IMR-90 (cell line): Measurements from ENCODE around the gene DDX24. TPM values are rescaled to one million over a fixed set of nuclear protein-coding genes. Genes with fewer than 3 reads are reported as not detected.

ENCODE experiments used
- ATAC-seq: fragments of 200-7000 bp; cut with Tn5 transposase; 2 replicates; pipeline ENCODE4 v1.9.1; 2020; ENCODE audit warnings: low read depth, mild to moderate bottlenecking, moderate library complexity
- BruUV-seq: library from RNA; stranded (reverse); fragments of 400-500 nt; replicated peaks from 2 replicates; lab custom pipeline; 2021; lab: Mats Ljungman, UMichigan
- CTCF ChIA-PET: fragments of 300-600 bp; formaldehyde crosslinking; extraction: SDS; loops from one replicate; lab custom pipeline; 2021; ENCODE audit warnings: antibody characterized with exemption; lab: Yijun Ruan, JAX
- POLR2A ChIA-PET: fragments of 300-600 bp; sonication (Branson Sonifier 250); formaldehyde crosslinking; loops from one replicate; lab custom pipeline; 2022; ENCODE audit warnings: antibody characterized with exemption; ENCODE audit not compliant: unreplicated experiment; lab: Charles Lee
- DNase-seq: peaks from one replicate; pipeline ENCODE4 v3.0.0; 2013
- H2AFZ ChIP-seq: replicated peaks from 2 replicates; pipeline ENCODE3; 2013; ENCODE audit warnings: low read length, mild to moderate bottlenecking; ENCODE audit not compliant: poor library complexity
- H2AK5ac ChIP-seq: 2 replicates; pipeline ENCODE4 v1.6.1; 2013; ENCODE audit warnings: low read depth, low read length, inconsistent platforms
- H2AK9ac ChIP-seq: replicated peaks from 2 replicates; pipeline ENCODE3; 2013; ENCODE audit warnings: mild to moderate bottlenecking, low read depth, low read length, moderate library complexity; ENCODE audit not compliant: poor library complexity
- H2BK120ac ChIP-seq: 2 replicates; pipeline ENCODE4 v1.6.1; 2013; ENCODE audit warnings: low read depth, low read length, inconsistent platforms
- H2BK15ac ChIP-seq: 3 replicates; pipeline ENCODE4 v1.6.1; 2013; ENCODE audit warnings: low read depth, low read length, inconsistent platforms
- H2BK20ac ChIP-seq: 2 replicates; pipeline ENCODE4 v1.6.1; 2013; ENCODE audit warnings: low read depth, mild to moderate bottlenecking, inconsistent platforms, low read length, moderate library complexity
- H2BK5ac ChIP-seq: 2 replicates; pipeline ENCODE4 v1.6.1; 2013; ENCODE audit warnings: mild to moderate bottlenecking, low read depth, low read length, inconsistent platforms; ENCODE audit not compliant: poor library complexity, severe bottlenecking
- H3K14ac ChIP-seq: replicated peaks from 2 replicates; pipeline ENCODE4 v1.6.1; 2013; ENCODE audit warnings: low read depth, low read length, inconsistent platforms
- H3K18ac ChIP-seq: 2 replicates; pipeline ENCODE4 v1.6.1; 2013; ENCODE audit warnings: low read depth, low read length, control low read depth
- H3K23ac ChIP-seq: 2 replicates; pipeline ENCODE4 v1.6.1; 2013; ENCODE audit warnings: low read depth, low read length, inconsistent platforms
- H3K27ac ChIP-seq: 2 replicates; pipeline ENCODE4 v1.5.1; 2013; ENCODE audit warnings: mild to moderate bottlenecking, control low read depth, low read length; ENCODE audit not compliant: insufficient read depth
- H3K27me3 ChIP-seq: 2 replicates; pipeline ENCODE4 v1.6.1; 2013; ENCODE audit warnings: low read length; ENCODE audit not compliant: control insufficient read depth, insufficient read depth
- H3K36me3 ChIP-seq: 2 replicates; pipeline ENCODE4 v1.6.1; 2013; ENCODE audit warnings: low read length, mixed read lengths; ENCODE audit not compliant: control insufficient read depth, insufficient read depth
- H3K4ac ChIP-seq: 2 replicates; pipeline ENCODE4 v1.6.1; 2013; ENCODE audit warnings: low read depth, low read length, inconsistent platforms
- H3K4me1 ChIP-seq: 2 replicates; pipeline ENCODE4 v1.6.1; 2013; ENCODE audit warnings: low read length, mixed read lengths; ENCODE audit not compliant: control insufficient read depth, insufficient read depth
- H3K4me2 ChIP-seq: 2 replicates; pipeline ENCODE4 v1.6.1; 2013; ENCODE audit warnings: low read depth, mild to moderate bottlenecking, control low read depth, low read length, moderate library complexity
- H3K4me3 ChIP-seq: 2 replicates; pipeline ENCODE4 v1.5.1; 2013; ENCODE audit warnings: low read depth, mild to moderate bottlenecking, control low read depth, low read length, moderate library complexity; ENCODE audit not compliant: insufficient read depth
- H3K56ac ChIP-seq: 2 replicates; pipeline ENCODE4 v1.6.1; 2013; ENCODE audit warnings: low read length, inconsistent platforms; ENCODE audit not compliant: insufficient read depth; ENCODE audit errors: extremely low read depth
- H3K79me1 ChIP-seq, 2 experiments: 2 replicates each; pipeline ENCODE4 v1.6.1; 2013; ENCODE audit warnings: low read length in 2 of 2, inconsistent platforms in 1 of 2, low read depth in 1 of 2
- H3K9ac ChIP-seq: 2 replicates; pipeline ENCODE4 v1.6.1; 2013; ENCODE audit warnings: low read depth, low read length, control low read depth
- H3K9me1 ChIP-seq: 2 replicates; pipeline ENCODE4 v1.6.1; 2013; ENCODE audit warnings: low read length, inconsistent platforms; ENCODE audit not compliant: insufficient read depth
- H3K9me3 ChIP-seq: 2 replicates; pipeline ENCODE4 v1.6.1; 2013; ENCODE audit warnings: low read length; ENCODE audit not compliant: control insufficient read depth, insufficient read depth
- H4K20me1 ChIP-seq: 2 replicates; pipeline ENCODE4 v1.6.1; 2013; ENCODE audit warnings: low read length, inconsistent platforms; ENCODE audit not compliant: insufficient read depth
- H4K5ac ChIP-seq: 2 replicates; pipeline ENCODE4 v1.6.1; 2013; ENCODE audit warnings: mild to moderate bottlenecking, low read depth, low read length, control low read depth
- H4K8ac ChIP-seq, 2 experiments: 2 replicates each; pipeline ENCODE4 v1.6.1; 2013; ENCODE audit warnings: low read depth in 2 of 2, low read length in 2 of 2, control low read depth in 1 of 2, inconsistent platforms in 1 of 2
- H4K91ac ChIP-seq: 2 replicates; pipeline ENCODE4 v1.6.1; 2013; ENCODE audit warnings: low read depth, low read length, inconsistent platforms; ENCODE audit not compliant: insufficient read depth
- CEBPB ChIP-seq: IDR thresholded peaks from 2 replicates; pipeline ENCODE4 v1.6.1; 2012; ENCODE audit warnings: low read depth, low read length, improper control_type of control experiment
- CHD1 ChIP-seq: IDR thresholded peaks from 2 replicates; pipeline ENCODE4 v1.6.1; 2012; ENCODE audit warnings: low read depth, low read length, improper control_type of control experiment
- FOS ChIP-seq: fragments of 150-350 bp; IDR thresholded peaks from 2 replicates; pipeline ENCODE4 v1.6.1; 2016; ENCODE audit warnings: low read depth, low read length
- MAZ ChIP-seq: IDR thresholded peaks from 2 replicates; pipeline ENCODE4 v1.6.1; 2012; ENCODE audit warnings: low read depth, mild to moderate bottlenecking, low read length, improper control_type of control experiment, moderate library complexity, borderline replicate concordance
- MXI1 ChIP-seq: IDR thresholded peaks from 2 replicates; pipeline ENCODE4 v1.6.1; 2012; ENCODE audit warnings: low read depth, mild to moderate bottlenecking, low read length, moderate library complexity, borderline replicate concordance
- NFE2L2 ChIP-seq: fragments of 150-350 bp; IDR thresholded peaks from 2 replicates; pipeline ENCODE4 v1.6.1; 2016; ENCODE audit warnings: low read depth, mild to moderate bottlenecking, low read length
- POLR2A ChIP-seq: IDR thresholded peaks from 2 replicates; pipeline ENCODE4 v1.6.1; 2012; ENCODE audit warnings: mild to moderate bottlenecking, low read depth, low read length
- RAD21 ChIP-seq: IDR thresholded peaks from 2 replicates; pipeline ENCODE4 v1.6.1; 2012; ENCODE audit warnings: low read length, improper control_type of control experiment
- SMC3 ChIP-seq: fragments of 150-350 bp; IDR thresholded peaks from 2 replicates; pipeline ENCODE4 v1.6.1; 2016; ENCODE audit warnings: low read depth, mild to moderate bottlenecking, antibody characterized with exemption, low read length, moderate library complexity
- WGBS, 2 experiments: methylation state at CpG; one replicate each; pipeline versions ENCODE4 v1.1.5 to v1.1.7; 2013; ENCODE audit warnings: missing lambda C conversion rate in 2 of 2; ENCODE audit not compliant: insufficient read length in 1 of 2; ENCODE audit errors: extremely low coverage in 2 of 2; 5-methylcytosine and 5-hydroxymethylcytosine counted together
- dilution Hi-C: fragments of 300-500 bp; cut with HindIII; formaldehyde crosslinking; loops from one replicate; pipeline ENCODE4 v1.14.3; 2018; ENCODE audit warnings: low sequenced_read_pairs; ENCODE audit not compliant: unreplicated experiment
- in situ Hi-C: fragments of 300-500 bp; cut with MboI; formaldehyde crosslinking; loops from 3 replicates; pipeline ENCODE4 v1.14.3; 2019; ENCODE audit warnings: low sequenced_read_pairs, inconsistent platforms, mixed read lengths
- intact Hi-C: fragments of 100-400 bp; cut with micrococcal nuclease; formaldehyde crosslinking; loops from 2 replicates; pipeline ENCODE4 v1.10.0; 2022
- polyA plus RNA-seq, 3 experiments: library from polyadenylated mRNA; depleted of rRNA; stranded (reverse); fragments of >200 nt; gene quantifications; 2 replicates each; pipeline ENCODE4 v1.2.3, GENCODE V29; 2012; ENCODE audit warnings: low replicate concordance in 1 of 3
- total RNA-seq: library from RNA; depleted of rRNA; stranded (reverse); fragments of >200 nt; gene quantifications from 2 replicates; pipeline ENCODE4 v1.2.3, GENCODE V29; 2012
- TF ChIP-seq, protein P1 (sequence below): fragments of 150-350 bp; IDR thresholded peaks from 2 replicates; pipeline ENCODE4 v1.6.1; 2017; ENCODE audit warnings: mild to moderate bottlenecking, antibody characterized with exemption, low read length, low read depth
- TF ChIP-seq, protein P2 (sequence below): fragments of 150-350 bp; IDR thresholded peaks from 2 replicates; pipeline ENCODE4 v1.6.1; 2016; ENCODE audit warnings: low read depth, mild to moderate bottlenecking, low read length, moderate library complexity, borderline replicate concordance

DDX24 gene
- total and polyA plus RNA-seq, 2 of the 4 experiments (the other 2 are of a cell fraction): 134 to 155 TPM

DNA sequence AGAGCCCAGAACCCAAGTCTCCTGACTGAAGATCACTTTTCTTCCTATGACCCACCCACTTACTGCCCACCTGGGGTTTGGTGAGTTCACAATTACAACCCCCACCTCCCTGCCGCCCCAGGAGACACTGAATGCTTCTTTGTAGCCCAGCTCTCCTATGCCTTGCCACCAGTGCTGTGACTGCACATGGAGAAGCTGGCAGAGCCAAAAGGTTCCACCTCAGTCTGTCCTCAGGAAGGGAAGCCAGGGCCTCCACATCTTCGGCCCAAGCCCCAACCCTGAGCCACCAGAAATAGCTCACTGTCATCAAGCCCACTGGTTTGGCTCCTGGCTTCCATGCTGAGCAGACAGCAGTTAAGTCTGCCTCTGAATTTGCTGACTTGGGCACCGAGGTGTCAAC, 29.2 kb downstream of the DDX24 start:
- Histone ChIP-seq H3K56ac (no peak overlapping the region), H4K8ac (no peak overlapping the region), H3K4me2 (no peak overlapping the region), H2AFZ (no peak overlapping the region), H3K36me3 (peaks cover 81% of the 10 kb centered on the region), H3K9me3 (no peaks in the 10 kb centered on the region), H2BK5ac (no peak overlapping the region), H2BK20ac (no peak overlapping the region), H2BK15ac (no peak overlapping the region), H3K4me3 (no peak overlapping the region), H2AK5ac (no peak overlapping the region), H3K79me1 (peaks cover 13 to 18% of the 10 kb centered on the region in 2 experiments; a peak in 3 of 4 replicates), H3K27ac (no peak overlapping the region), H3K27me3 (no peaks in the 10 kb centered on the region), H3K9ac (no peak overlapping the region), H2AK9ac (no peak overlapping the region), H4K5ac (no peak overlapping the region), H4K91ac (no peak overlapping the region), H2BK120ac (no peak overlapping the region), H3K23ac (no peak overlapping the region), H3K14ac (no peak overlapping the region), H4K20me1 (0 out of 2 replicates have a peak, but pooled peaks cover 4% of the 10 kb centered on the region), H3K4ac (no peak overlapping the region), H3K18ac (no peak overlapping the region), H3K4me1 (no peaks in the 10 kb centered on the region), H3K9me1 (no peaks in the 10 kb centered on the region)
- TF ChIP-seq CHD1 (no peak), POLR2A (no peak), FOS (no peak), SMC3 (no peak), MXI1 (no peak), RAD21 (no peak), CEBPB (no peak), MAZ (no peak), NFE2L2 (no peak)
- TF ChIP-seq, protein P1, sequence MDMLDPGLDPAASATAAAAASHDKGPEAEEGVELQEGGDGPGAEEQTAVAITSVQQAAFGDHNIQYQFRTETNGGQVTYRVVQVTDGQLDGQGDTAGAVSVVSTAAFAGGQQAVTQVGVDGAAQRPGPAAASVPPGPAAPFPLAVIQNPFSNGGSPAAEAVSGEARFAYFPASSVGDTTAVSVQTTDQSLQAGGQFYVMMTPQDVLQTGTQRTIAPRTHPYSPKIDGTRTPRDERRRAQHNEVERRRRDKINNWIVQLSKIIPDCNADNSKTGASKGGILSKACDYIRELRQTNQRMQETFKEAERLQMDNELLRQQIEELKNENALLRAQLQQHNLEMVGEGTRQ: no peak
- TF ChIP-seq, protein P2, sequence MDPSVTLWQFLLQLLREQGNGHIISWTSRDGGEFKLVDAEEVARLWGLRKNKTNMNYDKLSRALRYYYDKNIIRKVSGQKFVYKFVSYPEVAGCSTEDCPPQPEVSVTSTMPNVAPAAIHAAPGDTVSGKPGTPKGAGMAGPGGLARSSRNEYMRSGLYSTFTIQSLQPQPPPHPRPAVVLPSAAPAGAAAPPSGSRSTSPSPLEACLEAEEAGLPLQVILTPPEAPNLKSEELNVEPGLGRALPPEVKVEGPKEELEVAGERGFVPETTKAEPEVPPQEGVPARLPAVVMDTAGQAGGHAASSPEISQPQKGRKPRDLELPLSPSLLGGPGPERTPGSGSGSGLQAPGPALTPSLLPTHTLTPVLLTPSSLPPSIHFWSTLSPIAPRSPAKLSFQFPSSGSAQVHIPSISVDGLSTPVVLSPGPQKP: no peak
- ChIA-PET CTCF (interaction anchor here (1.3 to 5.3 kb wide), 3 partner anchors 15 to 85 kb away, joined by 4 to 35 read pairs (median 8); no protein-coding TSS in a partner anchor), POLR2A (no interaction called here)
- BruUV-seq: no TSS peak
- WGBS, 2 experiments: no CpG with 5 or more reads among the region's 3 CpGs
- ATAC-seq (no peak), DNase-seq (no peak)
- dilution Hi-C loops (no loop called here), intact Hi-C loops (loop anchor here (1.0 kb wide), 1 partner anchor 85 kb away; no protein-coding TSS in a partner anchor), in situ Hi-C loops (no loop called here)
